GM12873 (cell line): Measurements from ENCODE around the gene MBD3L2B.

Source experiments
- TF ChIP-seq, protein P1 (sequence below): IDR thresholded peaks from 2 replicates; pipeline ENCODE4 v1.5.1; 2012; ENCODE audit warnings: low read depth, mild to moderate bottlenecking, moderate library complexity, low read length, control low read depth; ENCODE audit not compliant: insufficient read depth; ENCODE audit errors: missing control alignments

Gene MBD3L2B

DNA sequence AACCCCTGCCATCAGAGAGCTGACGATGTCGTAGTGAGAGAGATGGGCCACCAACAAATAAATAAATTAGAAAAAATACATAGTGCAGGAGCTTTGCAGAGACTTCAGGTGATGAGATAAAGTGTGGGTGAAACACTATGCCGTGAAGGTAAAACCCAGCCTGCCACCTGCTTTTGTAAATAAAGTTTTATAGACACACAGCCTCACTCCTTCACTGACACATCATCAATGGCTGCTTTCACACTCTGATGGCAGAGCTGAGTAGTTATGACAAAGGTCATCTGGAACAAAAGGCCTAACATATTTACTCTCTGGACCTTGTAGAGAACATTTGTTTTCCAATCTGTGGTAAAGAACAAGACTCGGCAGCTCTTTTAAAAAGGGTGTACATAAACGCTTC is 45.0 kb downstream of the MBD3L2B start:
- TF ChIP-seq, protein P1, sequence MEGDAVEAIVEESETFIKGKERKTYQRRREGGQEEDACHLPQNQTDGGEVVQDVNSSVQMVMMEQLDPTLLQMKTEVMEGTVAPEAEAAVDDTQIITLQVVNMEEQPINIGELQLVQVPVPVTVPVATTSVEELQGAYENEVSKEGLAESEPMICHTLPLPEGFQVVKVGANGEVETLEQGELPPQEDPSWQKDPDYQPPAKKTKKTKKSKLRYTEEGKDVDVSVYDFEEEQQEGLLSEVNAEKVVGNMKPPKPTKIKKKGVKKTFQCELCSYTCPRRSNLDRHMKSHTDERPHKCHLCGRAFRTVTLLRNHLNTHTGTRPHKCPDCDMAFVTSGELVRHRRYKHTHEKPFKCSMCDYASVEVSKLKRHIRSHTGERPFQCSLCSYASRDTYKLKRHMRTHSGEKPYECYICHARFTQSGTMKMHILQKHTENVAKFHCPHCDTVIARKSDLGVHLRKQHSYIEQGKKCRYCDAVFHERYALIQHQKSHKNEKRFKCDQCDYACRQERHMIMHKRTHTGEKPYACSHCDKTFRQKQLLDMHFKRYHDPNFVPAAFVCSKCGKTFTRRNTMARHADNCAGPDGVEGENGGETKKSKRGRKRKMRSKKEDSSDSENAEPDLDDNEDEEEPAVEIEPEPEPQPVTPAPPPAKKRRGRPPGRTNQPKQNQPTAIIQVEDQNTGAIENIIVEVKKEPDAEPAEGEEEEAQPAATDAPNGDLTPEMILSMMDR: no peak

DNA sequence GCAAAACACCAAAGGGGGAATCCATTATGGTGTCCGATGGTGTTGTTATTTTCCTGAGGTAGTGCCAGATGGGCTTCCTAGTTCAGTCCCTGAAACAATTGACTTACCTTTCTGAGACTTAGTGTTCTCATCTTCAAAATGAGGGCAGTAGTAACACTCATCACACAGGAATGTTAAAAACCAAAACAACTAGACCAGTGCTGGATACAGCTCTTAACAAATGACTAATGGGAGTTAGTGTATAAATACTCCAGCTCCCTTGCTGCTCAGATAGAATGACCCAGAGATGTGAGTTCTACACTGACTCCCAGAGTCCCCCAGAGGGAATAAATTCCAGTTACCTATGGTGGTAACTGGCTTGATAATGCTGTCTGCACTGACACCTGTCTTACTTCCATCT is 49.9 kb downstream of the MBD3L2B start:
- TF ChIP-seq, protein P1: no peak

DNA sequence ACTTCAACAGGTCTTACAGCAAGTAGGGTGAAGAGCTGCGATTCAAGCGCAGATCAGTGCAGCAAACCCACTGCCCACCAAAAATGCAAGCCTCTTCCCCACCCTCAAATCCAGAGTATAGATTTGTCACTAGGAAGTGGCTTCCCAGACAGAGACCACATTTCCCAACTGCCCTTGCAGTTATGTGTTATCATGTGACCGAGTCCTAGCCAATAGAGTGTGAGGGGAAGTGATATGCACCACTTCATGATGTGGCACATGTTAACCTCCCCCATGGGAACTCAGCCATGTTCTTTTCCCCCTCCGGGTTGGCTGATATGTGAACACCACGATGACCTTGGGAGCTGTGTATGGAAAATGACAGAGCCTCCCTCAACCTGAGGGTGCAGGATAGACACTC is 50.8 kb downstream of the MBD3L2B start:
- TF ChIP-seq, protein P1: no peak

GRCh38 chr19:6970021-6970420 is 51.2 kb downstream of the MBD3L2B start:
- TF ChIP-seq, protein P1: no peak

DNA sequence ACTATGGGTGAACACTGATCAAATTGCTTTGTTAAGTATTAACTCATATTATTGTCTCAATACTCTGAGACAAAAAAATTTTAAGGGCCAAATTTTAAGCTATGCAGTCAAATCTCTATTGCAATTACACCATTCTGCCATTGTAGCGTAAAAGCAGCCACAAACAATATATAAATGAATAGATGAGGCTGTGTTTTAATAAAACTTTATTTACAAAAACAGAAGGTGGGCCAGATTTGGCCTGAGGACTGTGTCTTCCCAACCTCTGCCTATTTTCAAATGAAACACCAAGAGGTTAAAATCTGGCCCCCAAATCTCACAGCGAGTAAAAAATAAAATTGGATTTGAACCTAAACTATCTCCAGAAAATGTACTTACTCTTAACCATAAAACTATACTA is 51.7 kb downstream of the MBD3L2B start:
- TF ChIP-seq, protein P1: no peak
